ENCODE measurements around the gene REEP5.
"Not testable (repeated sequence)": the region's sequence is repeated elsewhere in the genome, so short reads cannot be mapped to it uniquely, and the experiment has no call there.

The REEP5 gene

GRCh38 chr5:112885001-112885400, 37.0 kb downstream of the REEP5 start:
- no peak for DNase-seq (ENCODE audit: low read depth)

GRCh38 chr5:112883192-112883591, 38.8 kb downstream of the REEP5 start:
- DNase-seq (ENCODE audit: low read depth): no peak

- no peak for DNase-seq (ENCODE audit: low read depth)
Measured at GRCh38 chr5:112880219-112880964, 41.6 kb downstream of the REEP5 start.

GRCh38 chr5:112878760-112879159, 43.3 kb downstream of the REEP5 start:
- DNase-seq (ENCODE audit: low read depth): peak; percentile 60

- no peak for DNase-seq (ENCODE audit: low read depth)
Measured at GRCh38 chr5:112878101-112878500, 43.9 kb downstream of the REEP5 start.

- DNase-seq (ENCODE audit: low read depth): no peak
Measured at GRCh38 chr5:112876362-112876761, 45.7 kb downstream of the REEP5 start.

GRCh38 chr5:112870966-112871365, 51.1 kb downstream of the REEP5 start:
- DNase-seq (ENCODE audit: low read depth): no peak

- no peak for DNase-seq (ENCODE audit: low read depth)
Measured at GRCh38 chr5:112869948-112870347, 52.1 kb downstream of the REEP5 start.

GRCh38 chr5:112867411-112867810, 54.6 kb downstream of the REEP5 start:
- DNase-seq (ENCODE audit: low read depth): no peak

- no peak for DNase-seq (ENCODE audit: low read depth)
Measured at GRCh38 chr5:112866739-112867138, 55.3 kb downstream of the REEP5 start.

GRCh38 chr5:112865128-112865527, 56.9 kb downstream of the REEP5 start:
- no peak for DNase-seq (ENCODE audit: low read depth)

- no peak for DNase-seq (ENCODE audit: low read depth)
Measured at GRCh38 chr5:112863549-112863948, 58.5 kb downstream of the REEP5 start.

GRCh38 chr5:112862085-112862484, 59.9 kb downstream of the REEP5 start:
- no peak for DNase-seq (ENCODE audit: low read depth)

GRCh38 chr5:112861638-112861985, 60.4 kb downstream of the REEP5 start:
- DNase-seq (ENCODE audit: low read depth): no peak

- peak; percentile 83 for DNase-seq (ENCODE audit: low read depth)
Measured at GRCh38 chr5:112860929-112861637, 60.9 kb downstream of the REEP5 start, which contains the start of gene SRP19. Gene SRP19, plus strand, starts transcription at chr5:112861287. Its CDS starts 90 bp downstream, at chr5:112861377.

- DNase-seq (ENCODE audit: low read depth): not testable (repeated sequence)
Measured at GRCh38 chr5:112860571-112860928, 61.5 kb downstream of the REEP5 start.

GRCh38 chr5:112857866-112858265, 64.2 kb downstream of the REEP5 start:
- DNase-seq (ENCODE audit: low read depth): no peak

GRCh38 chr5:112854651-112855050, 67.4 kb downstream of the REEP5 start:
- DNase-seq (ENCODE audit: low read depth): no peak

- no peak for DNase-seq (ENCODE audit: low read depth)
Measured at GRCh38 chr5:112849912-112850311, 72.1 kb downstream of the REEP5 start.

- no peak for DNase-seq (ENCODE audit: low read depth)
Measured at GRCh38 chr5:112848116-112848811, 73.8 kb downstream of the REEP5 start.

- DNase-seq (ENCODE audit: low read depth): no peak
Measured at GRCh38 chr5:112847306-112847705, 74.7 kb downstream of the REEP5 start.

GRCh38 chr5:112846556-112846955, 75.5 kb downstream of the REEP5 start:
- no peak for DNase-seq (ENCODE audit: low read depth)

GRCh38 chr5:112844489-112844888, 77.5 kb downstream of the REEP5 start:
- no peak for DNase-seq (ENCODE audit: low read depth)

Data from T-helper 22 cell (primary cell).